Right lobe of liver (tissue), 6 donors: ENCODE results near the gene ZFR2. TPM values are rescaled to one million over a fixed set of nuclear protein-coding genes. Genes with fewer than 3 reads are reported as not detected.

Experiments used
- ATAC-seq, 4 donors: fragments of 200-7000 bp; cut with Tn5 transposase; one replicate each; pipeline ENCODE4 v1.9.1; 2020; ENCODE audit warnings: mild to moderate bottlenecking in 4 of 4, moderate library complexity in 4 of 4
- DNase-seq, 3 donors: peaks; one replicate each; pipeline ENCODE4 v3.0.0-alpha.2; 2020
- H3K27ac ChIP-seq, 3 donors: fragments of 200-600 bp; one replicate each; pipeline ENCODE4 v1.8.0; 2022
- H3K27me3 ChIP-seq, 2 donors: fragments of 200-600 bp; one replicate each; pipeline ENCODE4 v1.8.0; 2022
- H3K36me3 ChIP-seq, 4 donors: fragments of 200-600 bp; sonication (generic) in 1 of 4; one replicate each; pipeline versions ENCODE4 v1.5.1 to v1.8.0; 2017 to 2022; ENCODE audit warnings: control low read depth in 1 of 4
- H3K4me1 ChIP-seq, 4 donors: fragments of 200-600 bp; sonication (generic) in 1 of 4; one replicate each; pipeline versions ENCODE4 v1.5.1 to v1.8.0; 2017 to 2022; ENCODE audit warnings: control low read depth in 1 of 4
- H3K4me3 ChIP-seq, 3 donors: fragments of 200-600 bp; one replicate each; pipeline ENCODE4 v1.8.0; 2022
- H3K9me3 ChIP-seq, 4 donors: fragments of 200-600 bp; sonication (generic) in 1 of 4; one replicate each; pipeline versions ENCODE4 v1.5.1 to v1.8.0; 2017 to 2022; ENCODE audit warnings: control low read depth in 1 of 4
- POLR2A ChIP-seq: fragments of 450-650 bp; IDR thresholded peaks from one replicate; pipeline ENCODE4 v1.6.1; 2017; ENCODE audit warnings: antibody characterized with exemption, mild to moderate bottlenecking
- WGBS: methylation state at CpG from one replicate; pipeline ENCODE4 v1.1.6; 2018; ENCODE audit warnings: low coverage, low lambda C conversion rate; ENCODE audit not compliant: insufficient coverage; ENCODE audit errors: missing lambda C conversion rate; 5-methylcytosine and 5-hydroxymethylcytosine counted together
- intact Hi-C, 2 donors: fragments of 100-400 bp; cut with DNase I; formaldehyde crosslinking; loops; one replicate each; pipeline versions ENCODE4 v1.11.2 to v1.14.1; 2022
- total RNA-seq, 6 experiments: library from RNA; depleted of rRNA in 2 of 6; stranded (reverse); fragments of >200 nt in 2 of 6; fragmentation: NEBNext Ultra II Directional in 3 of 6; extraction: Animal tissue kit (Norgen Biotek cat#: 25700) in 3 of 6; gene quantifications; one replicate each; pipeline versions ENCODE4 v1.1.0 to v1.2.4, GENCODE V29; 2016 to 2023
- TF ChIP-seq, protein P1 (sequence below), 4 donors: fragments of 200-600 bp in 3 of 4; fragments of 450-650 bp in 1 of 4; IDR thresholded peaks; one replicate each; pipeline versions ENCODE4 v1.5.1 to v1.8.0; 2016 to 2022; ENCODE audit warnings: antibody characterized with exemption in 4 of 4, mild to moderate bottlenecking in 2 of 4
- donor health status: DM: no; HTN: yes; CAD: no.
- donor health status: DM: no; HTN: no; CAD: no.
- donor health status: DM: no; HTN: no; CAD: no.
- donor health status: DM: no; HTN: yes; CAD: no.
- donor health status: DM: no; HTN: yes; CAD: no.

Gene ZFR2
- total RNA-seq, 6 experiments from 2014 or later = not detected

DNA sequence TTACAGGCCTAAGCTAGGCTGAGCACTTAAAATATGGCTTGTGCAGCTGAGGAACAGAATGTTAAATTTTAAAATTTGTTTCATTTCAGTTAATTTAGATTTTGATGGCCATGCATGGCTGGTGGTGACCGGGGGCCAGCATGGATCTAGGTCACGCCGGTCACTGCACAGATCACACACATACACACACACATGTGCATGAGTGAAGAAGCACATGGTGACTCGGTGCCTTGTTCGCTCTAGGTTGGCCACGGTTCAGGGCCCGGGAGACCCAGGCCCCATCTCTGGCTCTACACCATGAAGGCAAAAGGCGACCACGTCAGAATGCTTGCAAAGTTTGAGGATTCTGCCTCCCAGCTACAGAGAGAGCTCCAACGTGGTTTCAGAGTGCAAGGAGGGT lies 28.0 kb downstream of the ZFR2 start:
- no peak overlapping the region for H3K4me3 ChIP-seq
- H3K4me1 ChIP-seq = no peaks in the 10 kb centered on the region
- H3K36me3 ChIP-seq = no peaks in the 10 kb centered on the region
- intact Hi-C loops = no loop called here
- ATAC-seq (no peak), DNase-seq (no peak)
- WGBS = 67% methylated on average over 3 of the region's 10 CpGs
- H3K9me3 ChIP-seq = no peaks in the 10 kb centered on the region
- H3K27me3 ChIP-seq = no peaks in the 10 kb centered on the region
- TF ChIP-seq, protein P1, sequence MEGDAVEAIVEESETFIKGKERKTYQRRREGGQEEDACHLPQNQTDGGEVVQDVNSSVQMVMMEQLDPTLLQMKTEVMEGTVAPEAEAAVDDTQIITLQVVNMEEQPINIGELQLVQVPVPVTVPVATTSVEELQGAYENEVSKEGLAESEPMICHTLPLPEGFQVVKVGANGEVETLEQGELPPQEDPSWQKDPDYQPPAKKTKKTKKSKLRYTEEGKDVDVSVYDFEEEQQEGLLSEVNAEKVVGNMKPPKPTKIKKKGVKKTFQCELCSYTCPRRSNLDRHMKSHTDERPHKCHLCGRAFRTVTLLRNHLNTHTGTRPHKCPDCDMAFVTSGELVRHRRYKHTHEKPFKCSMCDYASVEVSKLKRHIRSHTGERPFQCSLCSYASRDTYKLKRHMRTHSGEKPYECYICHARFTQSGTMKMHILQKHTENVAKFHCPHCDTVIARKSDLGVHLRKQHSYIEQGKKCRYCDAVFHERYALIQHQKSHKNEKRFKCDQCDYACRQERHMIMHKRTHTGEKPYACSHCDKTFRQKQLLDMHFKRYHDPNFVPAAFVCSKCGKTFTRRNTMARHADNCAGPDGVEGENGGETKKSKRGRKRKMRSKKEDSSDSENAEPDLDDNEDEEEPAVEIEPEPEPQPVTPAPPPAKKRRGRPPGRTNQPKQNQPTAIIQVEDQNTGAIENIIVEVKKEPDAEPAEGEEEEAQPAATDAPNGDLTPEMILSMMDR (IDR thresholded peaks at IDR 0.05) = no peak
- TF ChIP-seq POLR2A = no peak
- no peak overlapping the region for H3K27ac ChIP-seq

DNA sequence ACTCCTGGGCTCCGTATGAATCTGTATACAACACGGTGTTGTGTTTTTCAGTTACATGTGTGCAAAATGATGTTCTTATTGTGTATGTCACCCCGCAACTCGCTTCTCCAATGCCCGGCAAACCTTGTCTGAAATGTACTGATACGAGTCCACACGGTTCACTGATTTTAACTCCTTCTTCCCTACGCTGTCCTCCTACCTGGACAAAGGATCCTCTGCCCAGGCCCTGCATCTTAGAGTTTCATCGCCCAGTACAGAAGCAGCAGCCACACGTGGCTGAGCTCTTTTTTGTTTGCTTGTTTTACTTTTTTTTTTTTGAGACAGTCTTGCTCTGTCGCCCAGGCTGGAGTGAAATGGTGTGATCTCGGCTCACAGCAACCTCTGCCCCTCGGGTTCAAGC lies 28.9 kb downstream of the ZFR2 start:
- intact Hi-C loops = no loop called here
- TF ChIP-seq, protein P1 (IDR thresholded peaks at IDR 0.05) = no peak
- no peak for TF ChIP-seq POLR2A
- no peak for ATAC-seq
- no peaks in the 10 kb centered on the region for H3K36me3 ChIP-seq
- H3K27me3 ChIP-seq = no peaks in the 10 kb centered on the region
- no peak overlapping the region for H3K4me3 ChIP-seq
- H3K27ac ChIP-seq = no peak overlapping the region
- no peaks in the 10 kb centered on the region for H3K4me1 ChIP-seq
- 61% methylated on average over 13 of the region's 13 CpGs for WGBS
- DNase-seq = no peak
- H3K9me3 ChIP-seq = no peaks in the 10 kb centered on the region

GRCh38 chr19:3838661-3839060 lies 30.2 kb downstream of the ZFR2 start:
- H3K36me3 ChIP-seq = no peaks in the 10 kb centered on the region
- ATAC-seq (no peak), DNase-seq (no peak)
- intact Hi-C loops = no loop called here
- H3K4me1 ChIP-seq = no peaks in the 10 kb centered on the region
- H3K9me3 ChIP-seq = no peaks in the 10 kb centered on the region
- H3K4me3 ChIP-seq = no peak overlapping the region
- 68% methylated on average over 9 of the region's 13 CpGs for WGBS
- H3K27me3 ChIP-seq = no peaks in the 10 kb centered on the region
- H3K27ac ChIP-seq = no peak overlapping the region
- no peak for TF ChIP-seq POLR2A
- TF ChIP-seq, protein P1 (IDR thresholded peaks at IDR 0.05) = no peak

DNA sequence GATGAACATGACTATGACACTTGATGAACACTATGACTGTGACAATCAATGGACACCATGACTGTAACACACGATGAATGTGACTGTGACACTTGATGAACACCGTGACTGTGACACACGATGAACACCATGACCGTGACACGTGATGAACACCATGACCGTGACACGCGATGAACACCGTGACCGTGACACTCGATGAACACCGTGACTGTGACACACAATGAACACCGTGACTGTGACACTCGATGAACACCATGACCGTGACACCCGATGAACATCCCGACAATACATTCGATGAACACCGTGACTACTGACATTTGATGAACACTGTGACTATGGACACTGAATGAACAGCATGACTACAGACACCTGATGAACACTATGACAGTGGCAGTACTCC lies 30.9 kb downstream of the ZFR2 start:
- no peak for ATAC-seq
- Histone ChIP-seq H3K9me3 (no peaks in the 10 kb centered on the region), H3K36me3 (no peaks in the 10 kb centered on the region)

More for the DNA sequence above, 30.9 kb downstream of the ZFR2 start:
- TF ChIP-seq, protein P1 (IDR thresholded peaks at IDR 0.05) = no peak
- TF ChIP-seq POLR2A = no peak
- no peak overlapping the region for H3K27ac ChIP-seq
- no peak for DNase-seq
- intact Hi-C loops = no loop called here
- no peaks in the 10 kb centered on the region for H3K4me1 ChIP-seq
- WGBS = 97% methylated on average over 13 of the region's 19 CpGs
- no peaks in the 10 kb centered on the region for H3K27me3 ChIP-seq
- H3K4me3 ChIP-seq = no peak overlapping the region
